Fibroblast of villous mesenchyme (primary cell): ENCODE data around the gene SLC24A3. TPM values are rescaled to one million over a fixed set of nuclear protein-coding genes. Genes with fewer than 3 reads are reported as not detected.

Source experiments
- DNase-seq: peaks from one replicate; pipeline ENCODE4 v3.0.0-alpha.2; 2010; ENCODE audit warnings: low read depth
- H3K4me3 ChIP-seq: 2 replicates; pipeline ENCODE4 v1.5.1; 2011; ENCODE audit warnings: low read depth, mild to moderate bottlenecking, low read length
- total RNA-seq: library from RNA; depleted of rRNA; stranded (reverse); fragments of >200 nt; gene quantifications from 2 replicates; pipeline ENCODE4 v1.2.3, GENCODE V29; 2012
- TF ChIP-seq, protein P1 (sequence below): IDR thresholded peaks from 2 replicates; pipeline ENCODE4 v1.5.1; 2012; ENCODE audit warnings: low read depth, mild to moderate bottlenecking, low read length; ENCODE audit not compliant: insufficient read depth

SLC24A3 gene
- total RNA-seq, 1 donor = 0.86 TPM

DNA sequence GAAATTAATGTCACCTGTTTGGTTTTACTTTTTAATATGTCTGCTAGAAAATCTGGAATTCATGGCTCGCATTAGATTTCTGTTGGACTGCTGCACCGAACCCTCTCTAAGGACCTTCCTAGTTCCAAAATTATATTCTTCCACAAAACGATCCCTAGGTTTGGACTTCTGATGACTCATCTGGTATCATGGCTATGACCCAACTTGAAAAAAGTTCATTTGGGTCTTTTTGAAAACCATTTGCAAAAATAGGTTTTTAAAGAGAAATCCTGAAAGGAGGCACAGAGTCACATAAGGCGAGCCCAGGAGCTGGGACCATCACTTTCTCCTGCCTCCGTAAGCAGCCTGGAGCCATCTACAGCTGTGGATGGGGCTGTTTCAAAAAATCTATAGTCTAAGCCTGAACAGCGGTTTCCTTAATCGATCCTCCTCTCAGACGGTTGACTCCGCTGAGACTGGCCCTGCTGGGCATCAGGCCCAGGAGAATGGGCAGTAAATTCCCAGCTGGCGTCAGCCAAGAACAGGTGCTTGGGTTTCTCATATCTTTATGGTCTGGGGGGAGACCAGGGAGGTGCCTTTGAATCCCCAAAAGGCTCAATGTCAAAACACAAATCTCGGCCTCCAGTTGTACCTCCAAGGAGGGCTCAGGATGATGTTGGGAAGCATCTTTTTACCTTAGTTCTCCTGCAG, 44.6 kb downstream of the SLC24A3 start:
- H3K4me3 ChIP-seq = no peak overlapping the region
- TF ChIP-seq, protein P1, sequence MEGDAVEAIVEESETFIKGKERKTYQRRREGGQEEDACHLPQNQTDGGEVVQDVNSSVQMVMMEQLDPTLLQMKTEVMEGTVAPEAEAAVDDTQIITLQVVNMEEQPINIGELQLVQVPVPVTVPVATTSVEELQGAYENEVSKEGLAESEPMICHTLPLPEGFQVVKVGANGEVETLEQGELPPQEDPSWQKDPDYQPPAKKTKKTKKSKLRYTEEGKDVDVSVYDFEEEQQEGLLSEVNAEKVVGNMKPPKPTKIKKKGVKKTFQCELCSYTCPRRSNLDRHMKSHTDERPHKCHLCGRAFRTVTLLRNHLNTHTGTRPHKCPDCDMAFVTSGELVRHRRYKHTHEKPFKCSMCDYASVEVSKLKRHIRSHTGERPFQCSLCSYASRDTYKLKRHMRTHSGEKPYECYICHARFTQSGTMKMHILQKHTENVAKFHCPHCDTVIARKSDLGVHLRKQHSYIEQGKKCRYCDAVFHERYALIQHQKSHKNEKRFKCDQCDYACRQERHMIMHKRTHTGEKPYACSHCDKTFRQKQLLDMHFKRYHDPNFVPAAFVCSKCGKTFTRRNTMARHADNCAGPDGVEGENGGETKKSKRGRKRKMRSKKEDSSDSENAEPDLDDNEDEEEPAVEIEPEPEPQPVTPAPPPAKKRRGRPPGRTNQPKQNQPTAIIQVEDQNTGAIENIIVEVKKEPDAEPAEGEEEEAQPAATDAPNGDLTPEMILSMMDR = no peak
- DNase-seq = no peak

DNA sequence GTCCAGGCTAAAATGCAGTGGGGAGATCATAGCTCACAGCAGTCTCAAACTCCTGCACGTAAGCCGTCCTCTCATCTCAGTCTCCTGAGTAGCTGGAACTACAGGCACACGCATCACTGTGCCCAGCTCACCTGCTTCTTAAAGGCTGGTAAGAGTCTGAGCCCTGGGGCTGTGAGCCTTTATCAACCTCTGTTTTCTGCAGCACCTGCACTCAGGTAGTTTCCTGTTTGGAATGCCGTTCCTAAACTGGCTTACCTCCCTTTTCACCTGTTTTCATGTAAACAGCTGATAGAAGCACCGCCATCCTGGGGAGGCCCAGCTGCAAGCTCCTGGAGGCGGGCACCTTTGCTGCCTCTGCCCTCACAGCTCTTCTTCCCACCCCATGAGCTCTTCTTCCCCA, 45.4 kb downstream of the SLC24A3 start:
- no peak for DNase-seq
- no peak overlapping the region for H3K4me3 ChIP-seq
- TF ChIP-seq, protein P1 = no peak

DNA sequence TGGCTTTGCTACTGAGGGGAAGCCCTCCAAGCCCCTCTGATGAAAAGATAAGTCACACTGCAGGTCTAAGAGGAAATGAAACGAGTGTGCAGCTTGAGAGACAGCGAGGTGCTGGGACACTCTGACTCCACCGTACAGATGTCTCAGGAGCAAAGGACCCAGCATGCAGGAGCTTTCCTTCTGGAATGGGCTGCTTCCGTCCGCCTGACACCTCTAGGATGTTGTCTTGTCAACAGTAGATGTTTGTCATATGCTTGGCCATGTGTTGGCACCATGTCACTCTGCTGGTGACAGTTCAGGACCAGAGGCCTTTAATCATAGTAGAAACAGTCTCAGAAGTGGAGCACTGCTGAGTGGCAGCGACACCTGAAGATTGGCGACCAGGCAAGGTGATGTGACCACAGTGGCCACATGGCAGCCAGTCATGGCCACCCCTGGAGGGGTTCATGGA, 46.7 kb downstream of the SLC24A3 start:
- DNase-seq = no peak
- H3K4me3 ChIP-seq = no peak overlapping the region
- TF ChIP-seq, protein P1 = no peak

DNA sequence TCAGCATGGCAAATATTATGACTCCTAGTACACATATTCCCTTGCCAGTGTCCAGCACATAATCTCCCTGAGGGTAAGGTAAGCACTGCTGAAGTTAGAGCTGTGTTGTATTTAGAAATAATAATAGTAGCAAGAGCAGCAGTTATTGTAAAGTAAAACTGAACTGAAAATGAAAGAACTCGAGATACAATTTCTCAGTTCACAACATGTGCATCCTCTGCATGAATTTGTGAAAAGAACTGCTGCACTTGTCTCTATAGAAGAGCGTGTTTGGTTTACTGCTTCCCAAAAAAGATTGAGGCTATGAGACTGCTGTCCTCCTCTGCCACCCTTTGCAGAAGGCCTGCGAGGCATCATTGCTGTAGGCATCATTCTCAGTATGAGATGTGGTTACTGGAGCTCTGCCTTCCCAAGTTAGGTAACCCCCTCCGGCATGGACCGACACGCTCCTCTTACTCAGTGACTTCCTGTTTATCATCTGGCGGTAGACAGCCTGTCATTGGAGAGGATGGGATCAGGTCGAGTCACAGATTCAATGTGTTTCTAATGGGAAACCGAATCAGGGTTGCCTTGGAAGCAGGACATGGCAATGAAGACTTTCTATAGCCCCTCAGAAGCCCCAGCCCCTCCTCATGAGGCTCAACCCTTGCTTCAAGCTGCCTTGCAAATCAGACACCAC, 48.1 kb downstream of the SLC24A3 start:
- TF ChIP-seq, protein P1 = no peak
- peak; percentile 55 for DNase-seq
- H3K4me3 ChIP-seq = no peak overlapping the region

DNA sequence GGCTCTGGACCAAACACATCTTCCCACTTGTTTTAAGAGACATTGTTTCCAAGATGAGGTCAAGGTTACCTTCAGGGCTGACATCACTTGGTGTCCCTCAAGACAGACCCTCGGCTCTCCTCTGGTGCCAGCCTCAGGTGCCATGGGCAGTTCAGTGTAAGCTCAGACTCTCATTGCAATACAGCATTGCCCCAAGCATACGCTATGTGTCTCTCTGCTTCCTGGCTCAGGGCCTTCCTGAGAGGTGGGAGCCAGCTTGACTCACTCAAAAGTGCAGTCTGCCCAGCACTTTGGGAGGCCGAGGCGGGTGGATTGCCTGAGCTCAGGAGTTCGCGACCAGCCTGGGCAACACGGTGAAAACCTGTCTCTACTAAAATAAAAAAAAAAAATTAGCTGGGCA, 51.7 kb downstream of the SLC24A3 start:
- no peak for DNase-seq
- no peak overlapping the region for H3K4me3 ChIP-seq
- TF ChIP-seq, protein P1 = no peak

DNA sequence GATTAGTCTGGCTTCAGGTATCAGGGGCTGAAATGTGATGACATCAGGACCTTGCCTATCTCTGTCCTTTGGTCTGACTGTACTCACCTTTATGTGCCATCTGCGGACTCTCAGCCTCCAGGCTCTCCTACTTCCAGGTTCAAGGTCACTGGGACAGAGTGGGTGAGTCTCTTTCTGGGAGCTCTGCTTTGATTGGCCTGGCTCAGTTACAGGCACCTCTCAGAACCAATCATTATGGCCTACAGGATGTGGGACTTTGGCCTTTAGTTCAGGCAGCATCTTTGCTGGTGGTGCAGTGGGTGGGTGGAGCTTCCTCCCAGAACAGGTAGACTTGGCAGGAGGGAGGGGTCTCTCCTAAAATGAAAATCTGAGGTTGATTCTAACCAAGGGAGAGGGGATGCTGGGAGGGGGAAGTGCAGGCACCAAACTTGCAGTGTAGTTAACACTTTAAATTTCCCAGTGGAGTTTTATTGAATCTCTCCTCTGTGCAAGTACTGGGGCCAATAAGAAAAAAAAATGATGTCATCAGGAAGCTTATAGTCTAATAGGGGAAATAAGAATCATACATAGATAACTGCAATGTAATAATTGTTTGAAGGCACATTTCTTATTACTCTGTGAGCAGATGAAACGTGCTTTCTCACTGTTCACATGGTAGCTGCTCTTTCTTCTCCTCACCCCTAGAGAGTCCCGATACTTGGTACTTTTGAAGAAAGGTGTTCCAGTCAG, 53.4 kb downstream of the SLC24A3 start:
- TF ChIP-seq, protein P1 = no peak
- no peak overlapping the region for H3K4me3 ChIP-seq
- DNase-seq = no peak
